Measurements from ENCODE around the gene CHM.

DNA sequence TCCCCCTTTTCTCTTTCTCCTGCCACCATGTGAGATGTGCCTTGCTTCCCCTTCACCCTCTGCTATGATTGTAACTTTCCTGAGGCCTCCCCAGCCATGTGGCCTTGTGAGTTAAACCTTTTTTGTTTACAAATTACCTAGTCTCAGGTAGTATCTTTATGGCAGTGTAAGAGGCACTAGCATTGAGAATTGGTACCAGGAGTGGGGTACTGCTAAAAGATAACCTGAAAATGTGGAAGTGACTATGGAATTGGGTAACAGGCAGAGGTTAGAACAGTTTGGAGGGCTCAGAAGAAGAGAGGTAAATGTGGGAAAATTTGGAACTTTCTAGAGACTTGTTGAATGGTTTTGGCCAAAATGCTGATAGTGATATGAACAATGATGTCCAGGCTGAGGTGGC lies 182.0 kb downstream of the CHM start:
- TF ChIP-seq, protein P1, sequence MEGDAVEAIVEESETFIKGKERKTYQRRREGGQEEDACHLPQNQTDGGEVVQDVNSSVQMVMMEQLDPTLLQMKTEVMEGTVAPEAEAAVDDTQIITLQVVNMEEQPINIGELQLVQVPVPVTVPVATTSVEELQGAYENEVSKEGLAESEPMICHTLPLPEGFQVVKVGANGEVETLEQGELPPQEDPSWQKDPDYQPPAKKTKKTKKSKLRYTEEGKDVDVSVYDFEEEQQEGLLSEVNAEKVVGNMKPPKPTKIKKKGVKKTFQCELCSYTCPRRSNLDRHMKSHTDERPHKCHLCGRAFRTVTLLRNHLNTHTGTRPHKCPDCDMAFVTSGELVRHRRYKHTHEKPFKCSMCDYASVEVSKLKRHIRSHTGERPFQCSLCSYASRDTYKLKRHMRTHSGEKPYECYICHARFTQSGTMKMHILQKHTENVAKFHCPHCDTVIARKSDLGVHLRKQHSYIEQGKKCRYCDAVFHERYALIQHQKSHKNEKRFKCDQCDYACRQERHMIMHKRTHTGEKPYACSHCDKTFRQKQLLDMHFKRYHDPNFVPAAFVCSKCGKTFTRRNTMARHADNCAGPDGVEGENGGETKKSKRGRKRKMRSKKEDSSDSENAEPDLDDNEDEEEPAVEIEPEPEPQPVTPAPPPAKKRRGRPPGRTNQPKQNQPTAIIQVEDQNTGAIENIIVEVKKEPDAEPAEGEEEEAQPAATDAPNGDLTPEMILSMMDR (IDR thresholded peaks at IDR 0.05) = no peak
- no peak for TF ChIP-seq POLR2A (IDR thresholded peaks at IDR 0.05)

All from uterus (tissue), 2 donors.